Endodermal cell (in vitro differentiated cells): ENCODE results near the gene OSBPL6. TPM values are rescaled to one million over a fixed set of nuclear protein-coding genes. Genes with fewer than 3 reads are reported as not detected.

Experiments used
- DNase-seq: peaks from one replicate; pipeline ENCODE4 v3.0.0-alpha.2; 2017
- H3K27ac ChIP-seq: 2 replicates; pipeline ENCODE4 v1.5.1; 2013; ENCODE audit warnings: mild to moderate bottlenecking, low read depth, low read length, moderate library complexity
- H3K27me3 ChIP-seq: 2 replicates; pipeline ENCODE4 v1.6.1; 2013; ENCODE audit warnings: mild to moderate bottlenecking, low read length, moderate library complexity; ENCODE audit not compliant: insufficient read depth, control insufficient read depth, poor library complexity, severe bottlenecking
- H3K36me3 ChIP-seq: 2 replicates; pipeline ENCODE4 v1.7.0; 2013; ENCODE audit warnings: mild to moderate bottlenecking, low read length, moderate library complexity; ENCODE audit not compliant: control insufficient read depth, insufficient read depth
- H3K4me1 ChIP-seq: one replicate; pipeline ENCODE4 v1.7.0; 2013; ENCODE audit warnings: low read length; ENCODE audit not compliant: control insufficient read depth, insufficient read depth
- H3K4me3 ChIP-seq: 2 replicates; pipeline ENCODE4 v1.5.1; 2013; ENCODE audit warnings: mild to moderate bottlenecking, low read length, moderate library complexity
- H3K9ac ChIP-seq: 2 replicates; pipeline ENCODE4 v1.6.1; 2013; ENCODE audit warnings: mild to moderate bottlenecking, low read length, moderate library complexity; ENCODE audit not compliant: poor library complexity, severe bottlenecking; ENCODE audit errors: extremely low read depth
- H3K9me3 ChIP-seq: 2 replicates; pipeline ENCODE4 v1.6.1; 2013; ENCODE audit warnings: mild to moderate bottlenecking, low read length, moderate library complexity; ENCODE audit not compliant: control insufficient read depth
- H3K27ac Mint-ChIP-seq: 2 replicates; pipeline ENCODE4 v1.8.0; 2020; ENCODE audit warnings: mixed read lengths
- H3K27me3 Mint-ChIP-seq: 2 replicates; pipeline ENCODE4 v1.8.0; 2021; ENCODE audit warnings: mild to moderate bottlenecking, mixed read lengths; ENCODE audit not compliant: insufficient read depth
- H3K36me3 Mint-ChIP-seq: 2 replicates; pipeline ENCODE4 v1.8.0; 2020; ENCODE audit warnings: low read depth, mixed read lengths
- H3K4me1 Mint-ChIP-seq: 2 replicates; pipeline ENCODE4 v1.8.0; 2020; ENCODE audit warnings: mixed read lengths
- H3K4me3 Mint-ChIP-seq: 2 replicates; pipeline ENCODE4 v1.8.0; 2020; ENCODE audit warnings: mild to moderate bottlenecking, moderate library complexity, mixed read lengths
- H3K9me3 Mint-ChIP-seq: 2 replicates; pipeline ENCODE4 v1.8.0; 2020; ENCODE audit warnings: mild to moderate bottlenecking, mixed read lengths
- CTCF ChIP-seq: fragments of 200-600 bp; sonication (generic); conservative IDR thresholded peaks from 2 replicates; pipeline ENCODE4 v1.5.0; 2021; ENCODE audit warnings: antibody characterized with exemption, mild to moderate bottlenecking
- WGBS, 2 experiments: methylation state at CpG; one replicate each; pipeline versions ENCODE4 v1.1.5 to v1.1.7; 2013; ENCODE audit warnings: missing lambda C conversion rate in 2 of 2, mixed read lengths in 1 of 2; ENCODE audit not compliant: insufficient coverage in 1 of 2, insufficient read length in 1 of 2; 5-methylcytosine and 5-hydroxymethylcytosine counted together
- total RNA-seq, 2 donors: library from RNA; stranded (reverse); fragmentation: NEBNext Ultra II Directional in 1 of 2; extraction: Animal tissue kit (Norgen Biotek cat#: 25700) in 1 of 2; gene quantifications; 2 replicates in 1 of 2; 3 replicates in 1 of 2; pipeline ENCODE4 v1.2.1, GENCODE V29; 2021

Gene OSBPL6
- total RNA-seq, 2 donors from 2014 or later: 3.4 to 3.6 TPM

- Histone ChIP-seq H3K4me3 (no peak overlapping the region), H3K9me3 (no peaks in the 10 kb centered on the region), H3K4me1 (peaks cover 9% of the 10 kb centered on the region), H3K27me3 (no peaks in the 10 kb centered on the region), H3K36me3 (no peaks in the 10 kb centered on the region), H3K27ac (no peak overlapping the region), H3K9ac (no peak overlapping the region)
- Mint-ChIP-seq H3K36me3 (no peaks in the 10 kb centered on the region), H3K27ac (no peak overlapping the region), H3K9me3 (no peaks in the 10 kb centered on the region), H3K4me3 (no peak overlapping the region), H3K27me3 (no peaks in the 10 kb centered on the region), H3K4me1 (peaks cover 22% of the 10 kb centered on the region)
- no peak for DNase-seq
- 92 to 100% methylated on average over 4 to 5 of the region's 5 CpGs for WGBS, 2 experiments
- no peak for TF ChIP-seq CTCF
Observed at GRCh38 chr2:178270338-178270737, 76.0 kb downstream of the OSBPL6 start.

- no peaks in the 10 kb centered on the region for H3K27me3 ChIP-seq
Observed at GRCh38 chr2:178271094-178271493, 76.8 kb downstream of the OSBPL6 start.

GRCh38 chr2:178271629-178272333 lies 77.5 kb downstream of the OSBPL6 start:
- Mint-ChIP-seq H3K4me3 (no peak overlapping the region), H3K36me3 (no peaks in the 10 kb centered on the region), H3K4me1 (peaks cover 25% of the 10 kb centered on the region), H3K27me3 (no peaks in the 10 kb centered on the region), H3K9me3 (no peaks in the 10 kb centered on the region), H3K27ac (no peak overlapping the region)
- DNase-seq: no peak
- Histone ChIP-seq H3K9me3 (no peaks in the 10 kb centered on the region), H3K4me3 (no peak overlapping the region), H3K4me1 (peaks cover 9% of the 10 kb centered on the region), H3K27ac (no peak overlapping the region), H3K36me3 (no peaks in the 10 kb centered on the region), H3K9ac (no peak overlapping the region), H3K27me3 (no peaks in the 10 kb centered on the region)
- WGBS, 2 experiments: 80 to 94% methylated on average over 2 of the region's 3 CpGs
- TF ChIP-seq CTCF: no peak

More at GRCh38 chr2:178271094-178271493, 76.8 kb downstream of the OSBPL6 start:
- no peak overlapping the region for H3K27ac Mint-ChIP-seq
- Histone ChIP-seq H3K27ac (no peak overlapping the region), H3K36me3 (no peaks in the 10 kb centered on the region), H3K9me3 (no peaks in the 10 kb centered on the region), H3K4me3 (no peak overlapping the region), H3K4me1 (peaks cover 9% of the 10 kb centered on the region), H3K9ac (no peak overlapping the region)
- no peak for TF ChIP-seq CTCF
- H3K4me3 Mint-ChIP-seq: no peak overlapping the region
- no peaks in the 10 kb centered on the region for H3K36me3 Mint-ChIP-seq
- H3K27me3 Mint-ChIP-seq: no peaks in the 10 kb centered on the region
- WGBS, 2 experiments: 79% methylated on average over 1 of the region's 2 CpGs; no CpG with 5 or more reads in 1 of the 2 experiments
- peaks cover 25% of the 10 kb centered on the region for H3K4me1 Mint-ChIP-seq
- no peaks in the 10 kb centered on the region for H3K9me3 Mint-ChIP-seq
- no peak for DNase-seq
